A673 (cell line): ENCODE measurements around the gene ZNF600.
"Not testable (repeated sequence)": the region's sequence is repeated elsewhere in the genome, so short reads cannot be mapped to it uniquely, and the experiment has no call there.

Experiments used
- CTCF ChIP-seq: fragments of 300-800, 200-600 bp; sonication (generic); conservative IDR thresholded peaks from 2 replicates; pipeline ENCODE4 v1.5.1; 2017; ENCODE audit warnings: low read depth, mild to moderate bottlenecking, antibody characterized with exemption, low read length, moderate library complexity, mixed read lengths
- EZH2 ChIP-seq: fragments of 200-600 bp; sonication (generic); IDR thresholded peaks from 2 replicates; pipeline ENCODE4 v1.6.1; 2017; ENCODE audit warnings: borderline replicate concordance, low read depth, mild to moderate bottlenecking, mixed read lengths, antibody characterized with exemption, low read length; ENCODE audit not compliant: poor library complexity, severe bottlenecking

DNA sequence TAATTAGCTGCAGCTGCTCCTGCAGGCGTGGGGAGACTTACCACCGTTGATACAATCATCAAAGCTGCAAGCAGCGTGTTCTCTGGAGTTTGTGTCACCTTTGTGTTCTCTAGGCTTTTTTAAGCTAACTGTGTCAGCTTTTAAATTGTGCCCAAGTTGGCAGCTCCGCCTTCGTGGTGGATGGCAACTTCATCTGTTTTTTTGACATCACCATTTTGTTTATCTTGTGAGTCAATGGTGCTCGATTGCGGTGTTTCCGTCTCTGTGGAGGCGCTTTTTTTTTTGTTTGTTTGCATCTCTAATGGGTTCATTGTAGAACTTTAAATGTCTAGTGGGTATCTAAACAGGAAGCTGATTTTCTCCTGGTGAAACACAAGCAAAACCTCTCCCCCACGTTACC, 40.7 kb downstream of the ZNF600 start:
- TF ChIP-seq CTCF, EZH2: not testable (repeated sequence)
